Ishikawa (cell line): ENCODE measurements around the gene WDR81.

Experiments used
- CEBPB ChIP-seq: IDR thresholded peaks from 2 replicates; pipeline ENCODE4 v1.6.1; 2012
- CREB1 ChIP-seq: IDR thresholded peaks from 2 replicates; pipeline ENCODE4 v1.6.1; 2012; ENCODE audit warnings: low read depth
- EGR1 ChIP-seq: IDR thresholded peaks from 2 replicates; pipeline ENCODE4 v1.6.1; 2012
- EP300 ChIP-seq: IDR thresholded peaks from 2 replicates; pipeline ENCODE4 v1.6.1; 2012; ENCODE audit warnings: borderline replicate concordance
- FOXM1 ChIP-seq: IDR thresholded peaks from 2 replicates; pipeline ENCODE4 v1.6.1; 2012; ENCODE audit warnings: low read depth, borderline replicate concordance
- MAX ChIP-seq: IDR thresholded peaks from 2 replicates; pipeline ENCODE4 v1.6.1; 2012
- NFIC ChIP-seq: IDR thresholded peaks from 2 replicates; pipeline ENCODE4 v1.6.1; 2012
- RAD21 ChIP-seq: IDR thresholded peaks from 2 replicates; pipeline ENCODE4 v1.6.1; 2012; ENCODE audit warnings: low read depth
- REST ChIP-seq: IDR thresholded peaks from 2 replicates; pipeline ENCODE4 v1.6.1; 2012; ENCODE audit warnings: low read depth, mild to moderate bottlenecking
- TAF1 ChIP-seq: IDR thresholded peaks from 2 replicates; pipeline ENCODE4 v1.6.1; 2012; ENCODE audit warnings: low read depth, mild to moderate bottlenecking
- TCF12 ChIP-seq: IDR thresholded peaks from 2 replicates; pipeline ENCODE4 v1.6.1; 2012; ENCODE audit warnings: low read depth
- TEAD4 ChIP-seq: IDR thresholded peaks from 2 replicates; pipeline ENCODE4 v1.6.1; 2012
- USF1 ChIP-seq: IDR thresholded peaks from 2 replicates; pipeline ENCODE4 v1.6.1; 2012
- YY1 ChIP-seq: IDR thresholded peaks from 2 replicates; pipeline ENCODE4 v1.6.1; 2012; ENCODE audit warnings: low read depth
- ZBTB7A ChIP-seq: IDR thresholded peaks from 2 replicates; pipeline ENCODE4 v1.6.1; 2012; ENCODE audit warnings: low read depth

WDR81 gene

GRCh38 chr17:1742371-1743087 lies 18.0 kb downstream of the WDR81 start, which contains the start of gene SERPINF2:
TSS of gene SERPINF2 (plus strand) at chr17:1742871. CDS start at chr17:1744996, 2,125 bp downstream.
- TF ChIP-seq NFIC (no peak), RAD21 (no peak), YY1 (no peak), USF1 (no peak), TEAD4 (no peak), EP300 (no peak), TAF1 (no peak), CREB1 (no peak), EGR1 (no peak), TCF12 (no peak), FOXM1 (no peak), ZBTB7A (no peak), REST (no peak), MAX (no peak), CEBPB (no peak)

GRCh38 chr17:1743088-1743439 lies 18.6 kb downstream of the WDR81 start:
- TF ChIP-seq YY1 (no peak), RAD21 (no peak), TAF1 (no peak), NFIC (no peak), EGR1 (no peak), REST (no peak), CEBPB (no peak), FOXM1 (no peak), MAX (no peak), CREB1 (no peak), TCF12 (no peak), USF1 (no peak)

GRCh38 chr17:1744551-1745512 lies 20.3 kb downstream of the WDR81 start:
- TF ChIP-seq RAD21 (no peak), CEBPB (no peak), TAF1 (no peak), REST (no peak), TCF12 (no peak), FOXM1 (no peak), EP300 (no peak)

- TF ChIP-seq TEAD4 (no peak), RAD21 (no peak), YY1 (no peak), EGR1 (no peak), TCF12 (no peak), ZBTB7A (no peak), USF1 (no peak), CREB1 (no peak), CEBPB (no peak), EP300 (no peak), NFIC (no peak), TAF1 (no peak), MAX (no peak), FOXM1 (no peak), REST (no peak)
These were observed 21.1 kb downstream of the WDR81 start for GRCh38 chr17:1745513-1746020.
